Measurements from ENCODE around the gene E2F4. TPM values are rescaled to one million over a fixed set of nuclear protein-coding genes. Genes with fewer than 3 reads are reported as not detected.

E2F4 gene
- total and polyA plus RNA-seq, 2 of the 13 experiments (the other 11 are each of a cell fraction or from before 2014, with no cell fraction given), result 84.8 to 91.2 TPM

DNA sequence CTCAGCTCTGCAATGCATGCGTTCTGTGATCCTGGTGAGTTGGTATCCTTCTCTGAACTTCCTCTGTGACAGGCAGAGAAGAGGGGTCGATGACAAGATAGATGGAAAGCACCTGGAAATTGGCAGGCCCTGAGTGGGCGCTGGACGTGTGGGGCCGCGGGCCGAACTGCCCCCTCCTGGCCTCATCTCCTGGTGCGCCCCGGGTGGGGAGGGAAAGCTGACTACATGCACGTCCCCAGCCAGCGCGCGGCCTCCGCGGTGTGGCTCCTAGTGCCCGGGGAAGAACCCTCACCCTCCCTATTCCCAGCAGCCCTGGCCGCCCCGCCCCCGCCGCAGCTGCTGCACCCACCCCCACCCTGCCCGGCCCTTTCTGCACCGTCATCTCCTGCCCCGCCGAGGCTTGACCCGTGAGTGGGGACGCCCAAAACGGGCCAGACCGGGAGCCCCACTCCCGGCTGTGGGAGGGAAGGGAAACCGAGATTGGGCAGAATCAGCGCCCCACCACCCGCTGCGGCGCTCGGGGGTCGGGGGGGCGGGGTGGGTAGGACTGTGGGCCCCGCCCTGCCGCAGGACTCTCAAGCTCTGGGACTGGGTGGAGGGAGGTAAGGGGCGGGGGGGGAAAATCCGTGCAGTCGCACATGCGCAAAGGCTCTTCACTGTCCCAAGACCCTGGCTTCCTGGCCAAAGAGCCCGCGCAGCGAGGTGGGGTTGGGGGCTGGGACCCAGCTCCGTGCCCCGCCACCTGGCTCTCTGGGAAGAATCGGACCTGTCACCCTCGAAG is 21.6 kb upstream of the E2F4 start, which contains the start of gene NOL3 (continued):
- TF ChIP-seq, protein P1, sequence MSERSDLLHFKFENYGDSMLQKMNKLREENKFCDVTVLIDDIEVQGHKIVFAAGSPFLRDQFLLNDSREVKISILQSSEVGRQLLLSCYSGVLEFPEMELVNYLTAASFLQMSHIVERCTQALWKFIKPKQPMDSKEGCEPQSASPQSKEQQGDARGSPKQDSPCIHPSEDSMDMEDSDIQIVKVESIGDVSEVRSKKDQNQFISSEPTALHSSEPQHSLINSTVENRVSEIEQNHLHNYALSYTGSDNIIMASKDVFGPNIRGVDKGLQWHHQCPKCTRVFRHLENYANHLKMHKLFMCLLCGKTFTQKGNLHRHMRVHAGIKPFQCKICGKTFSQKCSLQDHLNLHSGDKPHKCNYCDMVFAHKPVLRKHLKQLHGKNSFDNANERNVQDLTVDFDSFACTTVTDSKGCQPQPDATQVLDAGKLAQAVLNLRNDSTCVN (CRISPR knock-in tag; IDR thresholded peaks at IDR 0.05; ENCODE audit: borderline replicate concordance), result peak; percentile 64; the same call in 1 of the 2 replicates
- TF ChIP-seq ZNF335 (CRISPR knock-in tag; IDR thresholded peaks at IDR 0.05) (peak; percentile 32; the same call in 1 of the 2 replicates), ARID2 (CRISPR knock-in tag; IDR thresholded peaks at IDR 0.05; ENCODE audit: borderline replicate concordance) (0 out of 2 replicates have a peak, but pooled peaks have one; percentile 30), SRSF9 (IDR thresholded peaks at IDR 0.05; ENCODE audit: borderline replicate concordance, insufficient read depth, low read depth, low read length, poor library complexity, severe bottlenecking) (no peak), KLF16 (CRISPR knock-in tag; IDR thresholded peaks at IDR 0.05) (peak in 1 of 2 experiments; percentile 48; a peak in 2 of 4 replicates), ZNF768 (CRISPR knock-in tag; IDR thresholded peaks at IDR 0.05) (peak; percentile 66), HNRNPLL (IDR thresholded peaks at IDR 0.05; ENCODE audit: low read depth, low read length, poor library complexity, severe bottlenecking) (peak; percentile 15), NAIF1 (CRISPR knock-in tag; IDR thresholded peaks at IDR 0.05; ENCODE audit: borderline replicate concordance) (peak; percentile 58; the same call in 1 of the 2 replicates), TCF7 (IDR thresholded peaks at IDR 0.05; ENCODE audit: low read depth) (peak; percentile 1; the same call in 1 of the 2 replicates), MAFG (CRISPR knock-in tag; IDR thresholded peaks at IDR 0.05) (0 out of 2 replicates have a peak, but pooled peaks have one; percentile 31), ZEB1 (IDR thresholded peaks at IDR 0.05; ENCODE audit: insufficient replicate concordance, low read depth) (no peak), MIER2 (CRISPR knock-in tag; IDR thresholded peaks at IDR 0.05) (0 out of 2 replicates have a peak, but pooled peaks have one; percentile 20), NCOA2 (CRISPR knock-in tag; IDR thresholded peaks at IDR 0.05) (no peak), SMAD1 (CRISPR knock-in tag; IDR thresholded peaks at IDR 0.05; ENCODE audit: borderline replicate concordance, low read depth) (no peak)
- TF ChIP-seq, protein P2, sequence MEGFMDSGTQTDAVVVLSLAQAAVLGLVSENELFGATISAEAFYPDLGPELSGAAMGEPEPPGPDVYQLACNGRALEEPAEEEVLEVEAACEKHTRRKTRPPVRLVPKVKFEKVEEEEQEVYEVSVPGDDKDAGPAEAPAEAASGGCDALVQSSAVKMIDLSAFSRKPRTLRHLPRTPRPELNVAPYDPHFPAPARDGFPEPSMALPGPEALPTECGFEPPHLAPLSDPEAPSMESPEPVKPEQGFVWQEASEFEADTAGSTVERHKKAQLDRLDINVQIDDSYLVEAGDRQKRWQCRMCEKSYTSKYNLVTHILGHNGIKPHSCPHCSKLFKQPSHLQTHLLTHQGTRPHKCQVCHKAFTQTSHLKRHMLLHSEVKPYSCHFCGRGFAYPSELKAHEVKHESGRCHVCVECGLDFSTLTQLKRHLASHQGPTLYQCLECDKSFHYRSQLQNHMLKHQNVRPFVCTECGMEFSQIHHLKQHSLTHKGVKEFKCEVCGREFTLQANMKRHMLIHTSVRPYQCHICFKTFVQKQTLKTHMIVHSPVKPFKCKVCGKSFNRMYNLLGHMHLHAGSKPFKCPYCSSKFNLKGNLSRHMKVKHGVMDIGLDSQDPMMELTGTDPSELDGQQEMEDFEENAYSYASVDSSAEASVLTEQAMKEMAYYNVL (CRISPR knock-in tag; IDR thresholded peaks at IDR 0.05; ENCODE audit: borderline replicate concordance), result peak; percentile 38; the same call in 1 of the 2 replicates
- TF ChIP-seq, protein P3, sequence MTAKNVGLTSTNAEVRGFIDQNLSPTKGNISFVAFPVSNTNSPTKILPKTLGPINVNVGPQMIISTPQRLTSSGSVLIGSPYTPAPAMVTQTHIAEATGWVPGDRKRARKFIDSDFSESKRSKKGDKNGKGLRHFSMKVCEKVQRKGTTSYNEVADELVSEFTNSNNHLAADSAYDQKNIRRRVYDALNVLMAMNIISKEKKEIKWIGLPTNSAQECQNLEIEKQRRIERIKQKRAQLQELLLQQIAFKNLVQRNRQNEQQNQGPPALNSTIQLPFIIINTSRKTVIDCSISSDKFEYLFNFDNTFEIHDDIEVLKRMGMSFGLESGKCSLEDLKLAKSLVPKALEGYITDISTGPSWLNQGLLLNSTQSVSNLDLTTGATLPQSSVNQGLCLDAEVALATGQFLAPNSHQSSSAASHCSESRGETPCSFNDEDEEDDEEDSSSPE (CRISPR knock-in tag; IDR thresholded peaks at IDR 0.05), result peak; percentile 62
- TF ChIP-seq, protein P4, sequence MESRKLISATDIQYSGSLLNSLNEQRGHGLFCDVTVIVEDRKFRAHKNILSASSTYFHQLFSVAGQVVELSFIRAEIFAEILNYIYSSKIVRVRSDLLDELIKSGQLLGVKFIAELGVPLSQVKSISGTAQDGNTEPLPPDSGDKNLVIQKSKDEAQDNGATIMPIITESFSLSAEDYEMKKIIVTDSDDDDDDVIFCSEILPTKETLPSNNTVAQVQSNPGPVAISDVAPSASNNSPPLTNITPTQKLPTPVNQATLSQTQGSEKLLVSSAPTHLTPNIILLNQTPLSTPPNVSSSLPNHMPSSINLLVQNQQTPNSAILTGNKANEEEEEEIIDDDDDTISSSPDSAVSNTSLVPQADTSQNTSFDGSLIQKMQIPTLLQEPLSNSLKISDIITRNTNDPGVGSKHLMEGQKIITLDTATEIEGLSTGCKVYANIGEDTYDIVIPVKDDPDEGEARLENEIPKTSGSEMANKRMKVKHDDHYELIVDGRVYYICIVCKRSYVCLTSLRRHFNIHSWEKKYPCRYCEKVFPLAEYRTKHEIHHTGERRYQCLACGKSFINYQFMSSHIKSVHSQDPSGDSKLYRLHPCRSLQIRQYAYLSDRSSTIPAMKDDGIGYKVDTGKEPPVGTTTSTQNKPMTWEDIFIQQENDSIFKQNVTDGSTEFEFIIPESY (CRISPR knock-in tag; IDR thresholded peaks at IDR 0.05), result peak; percentile 43; the same call in 1 of the 2 replicates
- TF ChIP-seq, protein P5, sequence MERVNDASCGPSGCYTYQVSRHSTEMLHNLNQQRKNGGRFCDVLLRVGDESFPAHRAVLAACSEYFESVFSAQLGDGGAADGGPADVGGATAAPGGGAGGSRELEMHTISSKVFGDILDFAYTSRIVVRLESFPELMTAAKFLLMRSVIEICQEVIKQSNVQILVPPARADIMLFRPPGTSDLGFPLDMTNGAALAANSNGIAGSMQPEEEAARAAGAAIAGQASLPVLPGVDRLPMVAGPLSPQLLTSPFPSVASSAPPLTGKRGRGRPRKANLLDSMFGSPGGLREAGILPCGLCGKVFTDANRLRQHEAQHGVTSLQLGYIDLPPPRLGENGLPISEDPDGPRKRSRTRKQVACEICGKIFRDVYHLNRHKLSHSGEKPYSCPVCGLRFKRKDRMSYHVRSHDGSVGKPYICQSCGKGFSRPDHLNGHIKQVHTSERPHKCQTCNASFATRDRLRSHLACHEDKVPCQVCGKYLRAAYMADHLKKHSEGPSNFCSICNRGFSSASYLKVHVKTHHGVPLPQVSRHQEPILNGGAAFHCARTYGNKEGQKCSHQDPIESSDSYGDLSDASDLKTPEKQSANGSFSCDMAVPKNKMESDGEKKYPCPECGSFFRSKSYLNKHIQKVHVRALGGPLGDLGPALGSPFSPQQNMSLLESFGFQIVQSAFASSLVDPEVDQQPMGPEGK (CRISPR knock-in tag; IDR thresholded peaks at IDR 0.05), result peak; percentile 78
- TF ChIP-seq, protein P6, sequence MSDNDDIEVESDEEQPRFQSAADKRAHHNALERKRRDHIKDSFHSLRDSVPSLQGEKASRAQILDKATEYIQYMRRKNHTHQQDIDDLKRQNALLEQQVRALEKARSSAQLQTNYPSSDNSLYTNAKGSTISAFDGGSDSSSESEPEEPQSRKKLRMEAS (IDR thresholded peaks at IDR 0.05), result peak; percentile 68
